ENCODE data around the gene TUBB4B. TPM values are rescaled to one million over a fixed set of nuclear protein-coding genes. Genes with fewer than 3 reads are reported as not detected.

The TUBB4B gene
- total RNA-seq, 1 donor from 2014 or later: 144 TPM

GRCh38 chr9:137270929-137271695, 30.0 kb downstream of the TUBB4B start:
- no peak for DNase-seq (ENCODE audit: low read depth in 2 of 2)

GRCh38 chr9:137271696-137272076, 30.6 kb downstream of the TUBB4B start:
- DNase-seq (ENCODE audit: low read depth in 2 of 2): no peak

- DNase-seq (ENCODE audit: low read depth in 2 of 2): no peak
Observed at GRCh38 chr9:137272241-137273094, 31.4 kb downstream of the TUBB4B start.

GRCh38 chr9:137273095-137273490, 32.0 kb downstream of the TUBB4B start:
- no peak for DNase-seq (ENCODE audit: low read depth in 2 of 2)

GRCh38 chr9:137273611-137274320, 32.7 kb downstream of the TUBB4B start:
- DNase-seq (ENCODE audit: low read depth in 2 of 2): no peak

DNA sequence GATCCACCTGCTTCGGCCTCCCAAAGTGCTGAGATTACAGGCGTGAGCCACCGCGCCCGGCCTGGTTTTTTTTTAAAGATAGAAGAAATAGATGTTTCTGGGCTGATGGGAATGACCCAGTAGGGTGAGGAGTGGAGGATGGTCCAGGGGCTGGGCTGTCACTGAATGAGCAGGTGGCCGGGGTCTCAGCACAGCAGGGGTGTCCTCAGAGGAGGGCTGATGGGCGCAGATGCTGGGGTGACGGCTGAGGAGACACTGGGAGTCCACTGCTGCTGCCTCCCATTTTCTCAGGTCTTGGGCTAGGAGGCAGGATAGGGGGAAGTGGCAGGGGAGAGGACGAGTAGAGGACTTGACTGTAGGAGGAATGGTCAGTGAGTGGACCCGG, 34.1 kb downstream of the TUBB4B start:
- no peak for DNase-seq (ENCODE audit: low read depth in 2 of 2)

- no peak for DNase-seq (ENCODE audit: low read depth in 2 of 2)
Observed at GRCh38 chr9:137275588-137276472, 34.7 kb downstream of the TUBB4B start.

DNA sequence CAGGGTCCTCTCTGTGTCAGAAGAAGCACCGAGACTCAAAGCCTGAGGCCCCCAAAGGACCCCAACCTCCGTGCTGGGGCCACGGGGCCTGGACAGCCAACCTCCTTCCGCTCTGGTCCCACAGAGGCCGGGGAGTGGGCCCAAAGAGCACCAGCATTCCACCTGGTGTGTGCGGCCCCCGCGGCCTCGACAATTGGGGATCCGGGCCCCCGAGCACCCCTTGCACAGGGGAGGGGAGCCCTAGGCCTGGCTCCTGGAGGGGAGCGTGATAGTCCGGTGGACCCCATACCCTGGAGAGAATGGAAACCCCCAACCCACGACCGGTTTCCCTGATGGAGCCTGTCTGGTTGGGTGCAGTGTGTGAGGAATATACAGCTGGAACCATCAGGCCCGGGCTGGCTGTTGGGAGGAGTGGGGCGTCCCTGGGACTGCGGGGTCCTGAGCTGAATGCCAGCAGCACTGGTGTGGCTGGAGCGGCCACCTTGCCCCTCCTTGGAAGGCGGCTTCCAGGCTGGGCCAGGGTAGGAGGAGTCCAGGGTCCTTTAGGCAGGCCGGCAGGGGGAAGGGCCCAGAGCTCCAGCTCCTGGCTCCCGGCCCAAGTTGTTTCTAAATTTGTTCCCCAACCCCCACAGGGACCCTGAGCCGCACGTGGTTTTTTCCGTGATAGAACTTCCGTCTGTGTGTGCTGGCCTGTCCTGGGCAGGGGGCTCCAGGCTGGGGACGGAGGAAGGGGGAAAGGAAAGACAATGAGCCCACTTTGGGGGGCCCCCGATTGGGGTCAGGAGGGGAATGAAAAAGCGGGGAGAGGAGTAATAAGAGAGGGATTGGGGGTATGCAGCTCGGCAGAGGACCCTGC, 35.6 kb downstream of the TUBB4B start:
- DNase-seq (ENCODE audit: low read depth in 2 of 2): peak in 1 of 2 donors; percentile 38

DNA sequence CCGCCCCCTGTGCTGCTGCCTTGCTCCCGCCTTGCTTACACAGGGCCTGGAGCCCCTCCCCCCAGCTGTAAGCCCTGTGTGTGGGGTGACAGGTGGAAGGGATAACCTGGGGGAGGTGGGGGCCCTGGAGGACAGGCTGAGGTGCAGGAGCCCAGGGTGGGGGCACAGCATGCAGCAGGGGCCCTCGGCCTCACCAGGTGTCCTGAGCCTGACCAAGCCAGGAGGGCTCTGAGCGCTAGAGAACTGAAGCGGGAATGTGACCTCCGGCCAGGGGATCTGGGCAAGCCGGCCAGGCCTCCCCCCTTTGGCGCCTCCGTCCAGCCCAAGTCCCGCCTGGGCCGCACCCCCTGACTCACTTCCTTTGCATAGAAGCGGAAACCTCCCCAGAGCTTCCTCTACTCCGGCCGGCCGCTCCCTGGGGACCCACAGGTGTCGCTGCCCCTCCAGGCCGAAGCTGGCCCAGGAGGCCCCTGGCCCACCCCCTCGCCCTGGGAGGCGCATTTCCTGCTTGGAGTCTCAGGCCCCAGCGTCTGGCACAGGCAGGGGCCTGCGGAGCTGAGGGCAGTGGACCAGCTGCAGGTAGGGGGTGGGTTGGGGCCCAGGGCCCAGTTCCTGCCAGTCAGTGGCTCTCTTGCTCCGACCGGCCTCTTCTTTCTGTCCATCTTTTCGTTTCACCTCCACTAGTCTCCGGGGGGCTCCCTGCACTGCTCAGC, 36.4 kb downstream of the TUBB4B start, which contains the start of gene TOR4A:
TOR4A (plus strand) TSS at position 398 of the 713 bp plus-strand sequence. CDS start 964 bp downstream, outside the sequence.
- peak; percentile 82 to 96 for DNase-seq (ENCODE audit: low read depth in 2 of 2)

DNA sequence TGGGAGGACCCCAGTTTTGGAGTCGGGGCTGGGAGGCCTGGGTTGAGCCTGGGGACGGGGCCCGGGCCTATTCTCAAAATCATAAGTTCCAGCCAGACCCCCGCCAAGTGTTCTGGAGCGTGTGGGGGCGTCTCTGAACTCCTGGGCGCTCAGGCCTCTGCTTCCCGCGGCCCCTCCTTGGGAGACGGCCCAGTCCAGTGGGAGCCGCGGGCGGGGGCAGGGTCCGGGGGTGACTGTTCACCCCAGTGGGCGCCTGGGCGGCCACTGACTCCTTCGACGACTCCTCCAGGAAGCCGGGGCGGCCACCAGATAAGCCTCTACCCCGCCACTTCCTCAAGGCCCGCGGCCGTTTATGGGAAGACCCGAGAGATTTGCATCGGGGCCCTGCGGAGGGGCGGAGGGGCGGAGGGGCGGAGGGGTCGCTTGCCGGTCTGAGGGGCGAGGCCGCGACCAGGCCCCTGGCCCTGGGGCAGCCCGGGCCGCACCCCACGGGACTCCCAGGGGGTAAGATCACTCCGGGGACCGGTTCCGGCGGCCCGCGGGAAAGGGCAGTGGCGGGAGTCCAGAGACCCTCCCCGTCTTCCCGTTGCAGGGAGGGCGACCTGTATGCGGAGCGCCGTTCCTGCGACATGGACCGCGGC, 37.1 kb downstream of the TUBB4B start:
- peak in 1 of 2 donors; percentile 40 for DNase-seq (ENCODE audit: low read depth in 2 of 2)

GRCh38 chr9:137278721-137279711, 37.9 kb downstream of the TUBB4B start:
- no peak for DNase-seq (ENCODE audit: low read depth in 2 of 2)

- no peak for DNase-seq (ENCODE audit: low read depth in 2 of 2)
Observed at GRCh38 chr9:137279741-137280473, 38.8 kb downstream of the TUBB4B start.

GRCh38 chr9:137280474-137281344, 39.6 kb downstream of the TUBB4B start:
- peak in 1 of 2 donors; percentile 54 for DNase-seq (ENCODE audit: low read depth in 2 of 2)

- no peak for DNase-seq (ENCODE audit: low read depth in 2 of 2)
Observed at GRCh38 chr9:137281345-137282116, 40.4 kb downstream of the TUBB4B start.

DNA sequence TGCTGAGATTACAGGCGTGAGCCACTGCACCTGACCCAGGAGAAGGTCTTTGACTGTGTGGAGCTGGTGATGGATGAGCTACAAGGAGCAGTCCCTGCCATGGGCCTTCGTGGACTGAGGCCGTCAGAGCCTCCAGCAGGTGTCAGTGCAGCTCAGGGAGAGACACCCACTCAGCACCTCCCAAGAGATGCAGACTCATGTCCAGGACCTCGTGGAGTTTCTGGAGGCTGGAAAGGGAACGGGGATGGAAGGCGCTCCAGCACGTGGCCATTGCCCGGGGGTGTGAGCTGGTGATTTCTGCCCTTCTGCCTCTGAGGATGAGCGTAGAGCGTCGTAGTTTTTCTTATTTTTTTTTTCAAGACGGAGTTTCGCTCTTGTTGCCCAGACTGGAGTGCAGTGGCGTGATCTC, 45.9 kb downstream of the TUBB4B start:
- DNase-seq (ENCODE audit: low read depth in 2 of 2): peak in 1 of 2 donors; percentile 88
